HG03280 (cell line): ENCODE data around the gene ENHO.
"Not testable (repeated sequence)": the region's sequence is repeated elsewhere in the genome, so short reads cannot be mapped to it uniquely, and the experiment has no call there.

Experiments
- ATAC-seq: cut with Tn5 transposase; IDR thresholded peaks from one replicate; pipeline ENCODE4 v1.9.1; 2021; ENCODE audit warnings: mild to moderate bottlenecking, moderate library complexity; ENCODE audit not compliant: unreplicated experiment

ENHO gene

GRCh38 chr9:34482746-34483145 is 40.0 kb downstream of the ENHO start:
- not testable (repeated sequence) for ATAC-seq

- ATAC-seq: not testable (repeated sequence)
These were observed 41.2 kb downstream of the ENHO start for GRCh38 chr9:34481620-34482019.

DNA sequence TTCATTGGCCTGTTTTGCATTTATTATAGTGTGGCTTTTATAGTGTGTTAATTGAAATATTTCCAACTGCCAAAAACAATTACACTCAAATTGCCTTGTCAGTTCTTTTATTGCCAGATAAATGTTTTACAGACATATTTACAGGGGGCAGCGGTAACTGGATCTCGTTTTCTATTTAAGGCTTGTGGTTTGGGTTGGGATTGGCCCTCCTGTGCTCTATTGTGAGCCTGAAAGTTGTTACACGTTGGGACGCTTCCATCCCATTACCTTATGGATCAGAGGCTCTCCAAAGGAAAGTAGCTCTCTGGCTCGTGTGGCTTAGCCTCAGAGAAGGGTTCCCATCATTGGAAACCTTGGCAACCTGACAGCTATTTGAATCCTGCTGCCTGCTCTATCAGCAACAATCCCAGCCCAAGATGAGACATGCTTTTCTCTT is 43.3 kb downstream of the ENHO start:
- ATAC-seq: no peak

GRCh38 chr9:34477541-34477940 is 45.2 kb downstream of the ENHO start:
- no peak for ATAC-seq

DNA sequence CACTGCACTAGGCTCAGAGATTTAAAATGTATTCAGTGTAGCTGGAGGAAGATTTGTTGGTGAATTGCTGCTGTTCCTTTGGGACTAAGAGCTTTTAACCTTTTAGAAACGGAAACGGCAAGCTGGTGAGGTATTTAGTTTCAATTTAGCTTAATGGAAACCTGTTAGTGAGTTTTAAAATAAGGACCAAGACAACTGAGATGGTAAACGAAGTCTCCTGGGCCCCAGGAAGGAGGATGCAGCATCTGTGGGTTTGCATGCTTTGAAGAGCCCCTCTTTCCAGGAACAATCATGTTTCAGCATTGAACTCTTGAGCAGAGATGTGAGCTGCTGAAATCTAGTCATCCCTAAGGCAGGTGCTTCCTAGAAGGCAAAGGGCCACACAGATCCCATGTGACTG is 47.7 kb downstream of the ENHO start:
- ATAC-seq: no peak
